GM11168 (cell line): ENCODE results near the gene DUSP11.
"Not testable (repeated sequence)": the region's sequence is repeated elsewhere in the genome, so short reads cannot be mapped to it uniquely, and the experiment has no call there.

Experiments
- in situ Hi-C: fragments of 300-500 bp; cut with MboI; formaldehyde crosslinking; loops from one replicate; pipeline ENCODE4 v1.12.0; 2022; ENCODE audit warnings: low sequenced_read_pairs; ENCODE audit not compliant: unreplicated experiment

Gene DUSP11

DNA sequence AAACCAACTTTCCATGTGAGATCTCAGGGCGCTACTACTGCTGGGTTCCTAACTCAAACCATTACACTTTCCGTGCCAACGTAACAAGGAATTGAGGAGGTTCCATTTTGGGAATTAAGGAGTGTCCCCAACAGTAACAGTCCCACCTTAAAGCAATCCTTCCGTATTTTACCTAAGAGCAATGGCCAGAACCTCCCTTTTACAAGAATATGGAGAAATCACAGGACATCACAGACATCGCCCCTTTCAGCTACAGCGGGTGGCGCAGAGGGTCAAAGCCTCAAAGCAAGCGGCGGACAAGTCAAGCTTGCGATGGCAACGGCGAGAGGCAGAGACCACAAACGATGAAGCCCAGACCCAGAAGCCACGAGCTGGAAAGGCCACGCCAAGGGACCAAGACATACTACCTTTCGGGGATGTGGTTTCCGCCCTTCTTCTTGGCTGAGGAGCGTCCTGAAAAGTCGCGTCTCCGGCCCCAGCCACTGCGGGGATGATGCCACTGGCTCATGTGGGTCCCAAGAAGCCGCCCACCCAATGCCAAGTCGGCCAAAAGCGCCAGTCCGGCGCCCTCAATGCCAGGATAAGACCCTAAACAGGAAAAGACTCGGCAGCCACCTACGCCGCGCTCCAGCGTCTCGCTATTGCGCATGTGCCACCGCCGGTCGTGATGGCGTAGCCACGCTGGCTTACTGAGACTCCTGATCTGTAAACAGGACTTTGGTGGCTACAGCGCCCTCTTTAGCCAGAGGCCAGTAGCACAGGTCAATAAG, at the start of gene DUSP11:
Gene DUSP11, minus strand, starts transcription at position 637 of the 770 bp plus-strand sequence. Its CDS starts 129 bp downstream, at position 508.
- in situ Hi-C loops, result no loop called here

DNA sequence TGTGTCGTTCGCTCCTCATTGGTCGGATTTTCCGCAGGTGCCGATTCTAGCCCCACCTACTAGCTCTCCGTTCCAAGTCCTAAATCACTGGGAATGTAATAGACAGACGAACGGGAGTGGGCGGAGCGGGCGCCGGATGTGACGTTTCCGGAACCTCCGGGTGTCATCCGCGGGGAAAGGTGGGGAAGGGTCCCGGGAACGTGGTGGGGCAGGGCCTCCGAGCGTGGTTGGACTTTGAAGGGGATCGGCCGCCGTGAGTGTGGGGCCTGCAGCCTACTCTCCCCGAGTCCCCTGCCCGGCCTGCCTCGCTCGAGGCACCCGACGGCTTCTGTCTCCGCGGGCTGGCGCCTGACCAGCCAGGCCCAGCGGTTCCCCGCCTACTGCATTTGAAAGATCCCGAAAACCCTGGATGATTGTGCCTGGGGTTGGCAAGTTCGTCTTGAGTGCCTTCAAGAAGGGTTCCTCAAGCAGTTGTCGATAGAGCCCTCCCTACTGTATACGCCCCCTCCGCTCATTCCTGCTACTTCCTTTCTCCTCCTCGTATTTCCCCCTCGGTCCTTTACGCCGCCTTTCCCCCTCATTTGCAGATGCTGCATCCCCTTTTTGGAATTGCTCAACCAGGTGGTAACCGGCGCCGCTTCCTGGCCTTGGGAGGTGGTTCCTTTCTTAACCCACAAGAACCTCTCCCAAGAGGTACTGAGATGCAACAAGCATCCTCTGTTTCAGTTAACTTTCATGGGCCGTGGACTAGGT, 49.1 kb upstream of the DUSP11 start, which contains the start of gene STAMBP:
Gene STAMBP, plus strand, starts transcription at position 144 of the 753 bp plus-strand sequence. CDS start 1,896 bp downstream, outside the sequence.
- in situ Hi-C loops, result loop anchor here (10.0 kb wide), 1 partner anchor 276 kb away; no protein-coding TSS in a partner anchor

DNA sequence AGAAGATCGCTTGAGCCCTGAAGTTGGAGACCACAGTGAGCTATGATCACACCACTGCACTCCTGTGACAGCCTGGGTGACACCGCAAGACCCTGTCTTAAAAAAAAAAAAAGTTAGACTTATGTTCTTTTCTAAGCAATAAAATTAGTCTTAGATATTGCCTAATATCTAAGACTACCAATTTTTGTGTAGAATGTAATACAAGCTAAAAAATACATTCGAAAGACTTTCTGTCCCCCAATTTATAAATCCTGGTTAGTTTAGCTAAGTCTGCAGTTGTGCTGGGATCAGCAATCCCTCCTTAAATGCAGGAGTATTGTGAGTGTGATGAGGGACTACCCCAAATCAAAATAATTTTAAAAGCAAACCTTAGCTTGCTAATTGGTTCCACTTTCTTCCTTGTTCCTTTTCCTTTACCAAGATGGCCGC, 48.5 kb upstream of the DUSP11 start:
- in situ Hi-C loops, result loop anchor here (10.0 kb wide), 1 partner anchor 276 kb away; no protein-coding TSS in a partner anchor

GRCh38 chr2:73827660-73828388, 47.9 kb upstream of the DUSP11 start:
- in situ Hi-C loops, result loop anchor here (10.0 kb wide), 1 partner anchor 277 kb away; no protein-coding TSS in a partner anchor

DNA sequence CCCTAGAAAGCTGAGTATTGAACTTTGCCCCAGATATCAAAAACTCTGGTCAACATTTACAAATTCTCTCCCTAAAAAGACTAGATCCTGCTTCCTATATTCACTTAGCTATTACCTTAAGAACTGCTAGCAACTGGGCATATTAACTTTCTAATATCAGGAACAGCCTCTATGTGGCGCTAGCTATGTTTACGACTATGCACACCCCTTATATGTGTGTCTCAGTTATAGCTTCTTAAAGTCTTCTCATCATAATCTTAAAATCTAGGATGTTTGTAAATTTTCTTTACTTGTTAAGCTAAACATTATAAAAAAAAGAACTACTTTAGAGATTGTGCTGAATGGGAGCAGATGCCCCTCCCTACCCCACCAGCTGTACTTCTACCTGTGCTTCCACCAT, 47.1 kb upstream of the DUSP11 start:
- in situ Hi-C loops, result loop anchor here (10.0 kb wide), 1 partner anchor 278 kb away; no protein-coding TSS in a partner anchor

DNA sequence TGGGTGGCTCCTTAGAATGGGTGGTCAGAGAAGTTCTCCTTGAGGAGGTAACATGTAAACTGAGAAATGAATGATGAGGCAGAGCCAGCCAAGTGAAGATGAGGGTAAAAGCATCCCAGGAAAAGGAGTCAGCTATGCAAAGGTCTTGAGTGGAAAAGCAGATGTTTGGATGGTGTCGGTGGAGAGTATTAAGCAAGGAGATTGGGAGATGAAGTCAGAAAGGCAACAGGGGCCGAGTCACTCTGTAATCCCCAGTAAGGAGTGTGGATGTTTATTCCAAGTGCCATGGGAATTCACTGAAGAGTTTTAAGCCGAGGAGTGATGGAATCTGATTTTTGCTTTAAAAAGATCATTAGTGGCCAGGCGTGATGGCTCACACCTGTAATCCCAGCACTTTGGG, 45.5 kb upstream of the DUSP11 start:
- in situ Hi-C loops, result loop anchor here (10.0 kb wide), 1 partner anchor 279 kb away; no protein-coding TSS in a partner anchor

DNA sequence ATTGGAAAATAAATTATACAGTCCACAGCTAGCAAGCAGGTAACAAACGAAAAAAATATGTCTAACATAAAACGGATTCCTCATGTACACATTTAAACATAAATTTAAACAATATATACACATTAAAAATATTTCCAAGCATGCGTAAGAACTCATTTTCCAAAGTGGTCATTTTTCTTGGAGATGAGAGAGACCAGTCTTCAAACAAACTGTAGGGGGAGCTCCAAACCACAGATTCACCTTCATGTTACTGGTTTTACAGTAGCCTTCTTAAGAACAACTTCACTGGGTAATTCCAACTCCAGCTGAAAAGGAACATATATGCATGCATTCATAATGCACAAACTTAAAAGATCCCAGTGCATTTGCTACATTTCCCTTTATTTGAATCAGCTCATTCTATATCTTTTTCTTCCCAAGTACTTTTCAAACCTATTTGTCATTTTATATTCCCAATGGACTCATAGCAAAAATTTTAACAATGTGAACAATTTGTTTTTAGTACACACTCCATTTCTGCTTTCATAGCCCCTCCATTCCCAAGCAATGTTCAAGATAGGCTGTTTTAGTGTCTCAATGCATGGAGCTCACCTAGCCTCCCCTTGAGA, 44.1 kb upstream of the DUSP11 start:
- in situ Hi-C loops, result loop anchor here (10.0 kb wide), 1 partner anchor 281 kb away; no protein-coding TSS in a partner anchor

- in situ Hi-C loops, result loop anchor here (10.0 kb wide), 1 partner anchor 281 kb away; no protein-coding TSS in a partner anchor
Measured at GRCh38 chr2:73823416-73823815, 43.5 kb upstream of the DUSP11 start.

GRCh38 chr2:73822991-73823390, 43.1 kb upstream of the DUSP11 start:
- in situ Hi-C loops, result loop anchor here (10.0 kb wide), 1 partner anchor 282 kb away; no protein-coding TSS in a partner anchor

DNA sequence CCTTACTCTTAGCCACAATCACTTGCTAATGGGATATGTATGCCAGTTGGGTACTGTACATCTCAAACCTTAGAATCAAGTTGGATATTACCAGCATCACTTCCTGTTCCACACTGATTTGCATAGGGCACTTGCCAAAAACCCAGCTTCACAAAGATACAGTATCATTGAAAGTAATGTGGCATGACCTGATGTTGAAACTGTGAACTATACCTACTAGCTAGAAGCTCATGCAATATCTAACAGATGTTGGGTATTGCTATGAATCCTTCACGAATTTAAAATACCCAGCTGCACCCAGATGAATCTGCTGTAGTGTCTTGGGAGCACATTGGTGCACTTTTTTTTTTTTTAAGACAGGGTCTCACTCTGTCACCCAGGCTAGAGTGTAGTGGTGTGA, 42.4 kb upstream of the DUSP11 start:
- in situ Hi-C loops, result loop anchor here (10.0 kb wide), 1 partner anchor 283 kb away; no protein-coding TSS in a partner anchor

DNA sequence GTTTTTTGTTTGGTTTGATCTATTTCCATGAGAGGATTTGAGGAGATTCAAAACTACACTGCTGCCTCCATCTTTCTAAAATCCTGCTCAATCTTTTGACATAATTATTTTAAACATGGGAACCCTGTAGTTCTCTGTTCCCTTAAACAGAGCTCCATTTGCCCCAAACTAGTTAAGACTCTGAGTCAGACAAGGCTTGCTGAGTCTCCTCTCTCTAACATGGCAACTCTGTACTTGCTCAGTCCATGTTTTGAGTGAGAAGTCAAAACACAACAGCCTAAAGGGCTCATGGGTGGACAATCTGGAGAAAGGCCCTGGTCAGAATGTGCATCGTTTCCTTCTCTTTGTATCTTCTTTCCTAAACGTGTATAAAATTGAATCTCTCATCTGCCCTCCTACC, 41.8 kb upstream of the DUSP11 start:
- in situ Hi-C loops, result loop anchor here (10.0 kb wide), 1 partner anchor 283 kb away; no protein-coding TSS in a partner anchor

- in situ Hi-C loops, result loop anchor here (10.0 kb wide), 1 partner anchor 284 kb away; no protein-coding TSS in a partner anchor
Measured at GRCh38 chr2:73821227-73821626, 41.3 kb upstream of the DUSP11 start.

- in situ Hi-C loops, result no loop called here
Measured at GRCh38 chr2:73818296-73818695, 38.4 kb upstream of the DUSP11 start.

DNA sequence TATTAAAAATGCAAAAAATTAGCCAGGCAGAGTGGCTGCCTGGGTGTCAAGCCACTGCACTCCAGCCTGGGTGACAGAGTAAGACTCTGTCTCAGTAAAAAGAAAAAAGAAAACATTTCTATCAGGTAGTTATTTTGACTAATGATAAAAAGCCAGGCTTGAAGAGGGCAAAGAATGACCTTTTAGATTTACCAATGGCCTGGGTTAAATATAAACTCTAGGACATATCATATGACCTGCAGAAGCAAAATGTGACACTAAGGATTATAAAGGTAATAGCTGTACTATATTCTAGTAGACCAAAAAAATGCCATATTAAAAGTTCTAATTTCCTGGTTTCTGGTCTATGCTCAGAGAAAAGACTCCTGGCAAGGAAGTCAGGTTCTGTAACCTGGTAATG, 32.7 kb upstream of the DUSP11 start:
- in situ Hi-C loops, result no loop called here

DNA sequence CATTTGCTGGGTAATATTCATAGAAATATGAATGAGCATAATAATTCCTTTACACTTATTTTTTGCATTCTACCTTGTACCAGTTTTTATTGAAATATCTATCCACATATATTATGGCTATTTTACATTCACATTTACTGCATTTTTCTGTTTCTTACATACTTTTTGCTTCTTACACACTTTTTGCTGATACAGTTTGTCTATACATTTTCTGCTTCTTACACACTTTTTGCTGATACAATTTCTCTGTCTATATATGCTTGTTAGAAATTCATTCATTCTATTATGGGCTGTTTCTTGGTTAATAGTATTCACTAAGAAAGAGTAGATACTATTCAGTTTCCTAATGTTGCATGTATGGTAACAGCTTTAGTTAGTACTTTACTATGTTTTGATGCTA, 32.0 kb upstream of the DUSP11 start:
- in situ Hi-C loops, result no loop called here

DNA sequence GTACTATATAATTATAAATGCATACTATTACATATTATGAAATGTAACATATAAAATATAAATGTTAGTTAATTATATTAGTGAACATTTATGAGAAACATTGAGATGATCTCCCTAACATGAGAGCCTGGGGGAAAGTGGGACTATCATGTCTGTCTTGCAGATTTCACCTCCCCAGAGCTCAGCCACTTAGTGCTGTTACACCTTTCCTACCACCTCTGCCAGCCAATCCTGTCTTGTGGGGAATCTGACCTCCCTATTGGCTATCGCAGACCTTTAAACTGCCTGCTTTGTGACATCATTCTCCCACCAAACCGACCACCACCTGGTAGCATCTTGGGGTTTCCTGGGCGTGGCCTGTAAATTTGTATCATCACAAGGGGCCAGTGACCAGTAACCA, 4.0 kb upstream of the DUSP11 start, which contains the start of gene C2orf78:
Gene C2orf78, plus strand, starts transcription at position 301 of the 400 bp plus-strand sequence. CDS start 127 bp downstream, outside the sequence.
- in situ Hi-C loops, result not testable (repeated sequence)

DNA sequence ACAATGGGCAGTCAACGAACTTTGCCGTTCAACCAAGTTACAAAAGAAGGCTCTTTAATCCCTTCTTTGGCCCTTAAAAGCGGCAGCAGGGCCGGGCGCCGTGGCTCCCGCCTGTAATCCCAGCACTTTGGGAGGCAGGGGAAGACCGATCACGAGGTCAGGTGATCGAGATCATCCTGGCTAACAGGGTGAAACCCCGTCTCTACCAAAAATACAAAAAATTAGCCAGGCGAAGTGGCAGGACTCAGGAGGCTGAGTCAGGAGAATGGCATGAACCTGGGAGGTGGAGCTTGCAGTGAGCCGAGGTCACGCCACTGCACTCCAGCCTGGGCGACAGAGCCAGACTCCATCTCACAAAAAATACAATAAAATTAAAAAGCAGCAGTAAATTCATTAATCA, 3.5 kb upstream of the DUSP11 start:
- in situ Hi-C loops, result not testable (repeated sequence)

DNA sequence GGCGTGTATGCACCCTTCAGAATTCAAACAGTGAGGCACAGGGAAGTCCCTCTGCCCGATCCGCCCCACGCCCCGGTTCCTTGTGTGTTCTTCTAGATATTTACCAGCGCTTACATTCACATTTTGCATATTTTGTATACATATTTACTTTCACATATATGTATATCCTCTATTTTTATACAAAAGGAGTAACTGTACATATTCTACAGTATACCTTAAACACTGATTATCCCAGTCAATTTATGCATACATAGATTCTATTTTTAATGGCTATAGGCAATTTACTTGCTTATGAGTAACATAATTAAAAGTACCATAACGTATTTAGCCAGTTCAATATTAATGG, 307 bp upstream of the DUSP11 start:
- in situ Hi-C loops, result no loop called here

GRCh38 chr2:73778867-73779466, 936 bp downstream of the DUSP11 start:
- in situ Hi-C loops, result not testable (repeated sequence)
